Measurements from ENCODE around the gene EGFL7.

DNA sequence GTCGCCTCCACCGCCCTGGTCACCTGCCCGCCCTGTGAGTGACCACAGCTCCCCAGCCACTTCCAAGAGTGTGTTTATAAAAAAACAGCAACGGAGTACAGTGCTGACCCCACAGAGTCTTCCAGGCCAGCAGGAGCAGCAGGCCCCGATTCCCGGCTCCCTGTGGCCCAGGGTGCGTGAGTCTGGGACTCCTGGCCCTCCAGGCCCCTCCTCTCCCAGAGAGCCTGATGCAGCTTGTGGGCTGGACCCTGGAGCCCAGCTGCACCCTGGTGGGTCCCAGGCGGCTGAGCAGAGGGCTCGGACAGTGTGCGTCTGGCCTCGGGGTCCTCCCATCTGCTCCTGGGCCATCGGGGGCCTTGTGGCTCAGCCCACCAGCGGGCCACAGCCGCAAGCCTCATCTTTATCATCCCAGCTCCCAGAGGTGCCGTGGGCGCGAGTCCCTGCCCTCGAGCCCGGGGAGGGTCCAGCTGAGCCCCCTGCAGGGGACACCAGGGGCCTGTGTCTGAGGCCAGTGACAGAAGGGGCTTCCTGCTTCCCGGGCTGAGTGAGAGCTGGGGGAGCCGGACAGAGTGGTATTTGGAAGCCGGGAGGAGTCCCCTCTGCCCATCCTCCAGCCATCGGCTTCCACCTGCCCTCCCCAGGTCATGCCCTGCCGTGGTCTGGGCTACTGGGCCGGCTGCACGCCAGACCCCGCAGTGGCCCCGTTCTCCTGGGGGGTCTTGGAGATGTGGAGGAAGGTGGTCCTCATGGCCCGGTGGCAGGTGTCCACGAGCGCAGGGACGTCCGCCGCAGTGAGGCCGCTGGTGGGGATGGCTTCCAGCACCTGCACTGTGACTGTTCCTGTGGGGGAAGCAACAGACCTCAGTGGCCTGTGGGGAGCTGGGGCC, 10.6 kb downstream of the EGFL7 start:
- TF ChIP-seq SUZ12 (IDR thresholded peaks at IDR 0.05), result no peak
- TF ChIP-seq ELF4 (IDR thresholded peaks at IDR 0.05), result no peak
- no peak for TF ChIP-seq FOXK2 (IDR thresholded peaks at IDR 0.05)
- no peak for TF ChIP-seq SP1 (IDR thresholded peaks at IDR 0.05)
- no peak for TF ChIP-seq ARNT (IDR thresholded peaks at IDR 0.05)
- no peak for TF ChIP-seq FOXA1 (IDR thresholded peaks at IDR 0.05)
- TF ChIP-seq HDGF (IDR thresholded peaks at IDR 0.05; ENCODE audit: borderline replicate concordance), result no peak
- TF ChIP-seq TARDBP (IDR thresholded peaks at IDR 0.05), result no peak
- TF ChIP-seq, protein P1, sequence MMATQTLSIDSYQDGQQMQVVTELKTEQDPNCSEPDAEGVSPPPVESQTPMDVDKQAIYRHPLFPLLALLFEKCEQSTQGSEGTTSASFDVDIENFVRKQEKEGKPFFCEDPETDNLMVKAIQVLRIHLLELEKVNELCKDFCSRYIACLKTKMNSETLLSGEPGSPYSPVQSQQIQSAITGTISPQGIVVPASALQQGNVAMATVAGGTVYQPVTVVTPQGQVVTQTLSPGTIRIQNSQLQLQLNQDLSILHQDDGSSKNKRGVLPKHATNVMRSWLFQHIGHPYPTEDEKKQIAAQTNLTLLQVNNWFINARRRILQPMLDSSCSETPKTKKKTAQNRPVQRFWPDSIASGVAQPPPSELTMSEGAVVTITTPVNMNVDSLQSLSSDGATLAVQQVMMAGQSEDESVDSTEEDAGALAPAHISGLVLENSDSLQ (IDR thresholded peaks at IDR 0.05), result no peak
- TF ChIP-seq FOXM1 (IDR thresholded peaks at IDR 0.05; ENCODE audit: borderline replicate concordance), result no peak
- no peak for TF ChIP-seq LEF1 (IDR thresholded peaks at IDR 0.05; ENCODE audit: borderline replicate concordance)
- TF ChIP-seq BHLHE40 (IDR thresholded peaks at IDR 0.05; ENCODE audit: borderline replicate concordance), result no peak
- no peak for TF ChIP-seq CTBP1 (IDR thresholded peaks at IDR 0.05; ENCODE audit: borderline replicate concordance)

All from HEK293T (cell line).